Natural killer cell treated with Interleukin-12 subunit alpha and Interleukin-12 subunit beta and Interleukin-15 and Interleukin-18, amount 100 ng/mL, for 72 hours (primary cell): Measurements from ENCODE around the gene MED10. TPM values are rescaled to one million over a fixed set of nuclear protein-coding genes. Genes with fewer than 3 reads are reported as not detected.

ENCODE experiments used
- ATAC-seq, 2 donors: fragments of 150-1000 bp; cut with Tn5 transposase in 1 of 2; sonication (Bioruptor Pico), chemical (Tn5 transposase) in 1 of 2; 2 replicates each; pipeline ENCODE4 v1.10.0; 2021
- DNase-seq: peaks from one replicate; pipeline ENCODE4 v3.0.0; 2022; ENCODE audit warnings: low spot score
- H3K27ac Mint-ChIP-seq, 2 donors: 1 replicate in 1 of 2; 2 replicates in 1 of 2; pipeline ENCODE4 v1.8.0; 2022; ENCODE audit warnings: mixed read lengths in 2 of 2, mild to moderate bottlenecking in 1 of 2, moderate library complexity in 1 of 2
- H3K27me3 Mint-ChIP-seq, 2 donors: 1 replicate in 1 of 2; 2 replicates in 1 of 2; pipeline ENCODE4 v1.8.0; 2022; ENCODE audit warnings: mixed read lengths in 2 of 2
- H3K36me3 Mint-ChIP-seq: one replicate; pipeline ENCODE4 v1.8.0; 2022; ENCODE audit warnings: mixed read lengths
- H3K4me1 Mint-ChIP-seq, 2 donors: 1 replicate in 1 of 2; 2 replicates in 1 of 2; pipeline ENCODE4 v1.8.0; 2022; ENCODE audit warnings: low read depth in 2 of 2, mixed read lengths in 2 of 2, mild to moderate bottlenecking in 1 of 2
- H3K4me3 Mint-ChIP-seq: one replicate; pipeline ENCODE4 v1.8.0; 2022; ENCODE audit warnings: mixed read lengths
- H3K9me3 Mint-ChIP-seq: 2 replicates; pipeline ENCODE4 v1.8.0; 2022; ENCODE audit warnings: mixed read lengths
- total RNA-seq, 2 donors: library from RNA; stranded (reverse); gene quantifications; one replicate each; pipeline ENCODE4 v1.2.3, GENCODE V29; 2022

MED10 gene, protein sequence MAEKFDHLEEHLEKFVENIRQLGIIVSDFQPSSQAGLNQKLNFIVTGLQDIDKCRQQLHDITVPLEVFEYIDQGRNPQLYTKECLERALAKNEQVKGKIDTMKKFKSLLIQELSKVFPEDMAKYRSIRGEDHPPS
- 10 to 100 TPM; 49.9 to 55.8 TPM for total RNA-seq

DNA sequence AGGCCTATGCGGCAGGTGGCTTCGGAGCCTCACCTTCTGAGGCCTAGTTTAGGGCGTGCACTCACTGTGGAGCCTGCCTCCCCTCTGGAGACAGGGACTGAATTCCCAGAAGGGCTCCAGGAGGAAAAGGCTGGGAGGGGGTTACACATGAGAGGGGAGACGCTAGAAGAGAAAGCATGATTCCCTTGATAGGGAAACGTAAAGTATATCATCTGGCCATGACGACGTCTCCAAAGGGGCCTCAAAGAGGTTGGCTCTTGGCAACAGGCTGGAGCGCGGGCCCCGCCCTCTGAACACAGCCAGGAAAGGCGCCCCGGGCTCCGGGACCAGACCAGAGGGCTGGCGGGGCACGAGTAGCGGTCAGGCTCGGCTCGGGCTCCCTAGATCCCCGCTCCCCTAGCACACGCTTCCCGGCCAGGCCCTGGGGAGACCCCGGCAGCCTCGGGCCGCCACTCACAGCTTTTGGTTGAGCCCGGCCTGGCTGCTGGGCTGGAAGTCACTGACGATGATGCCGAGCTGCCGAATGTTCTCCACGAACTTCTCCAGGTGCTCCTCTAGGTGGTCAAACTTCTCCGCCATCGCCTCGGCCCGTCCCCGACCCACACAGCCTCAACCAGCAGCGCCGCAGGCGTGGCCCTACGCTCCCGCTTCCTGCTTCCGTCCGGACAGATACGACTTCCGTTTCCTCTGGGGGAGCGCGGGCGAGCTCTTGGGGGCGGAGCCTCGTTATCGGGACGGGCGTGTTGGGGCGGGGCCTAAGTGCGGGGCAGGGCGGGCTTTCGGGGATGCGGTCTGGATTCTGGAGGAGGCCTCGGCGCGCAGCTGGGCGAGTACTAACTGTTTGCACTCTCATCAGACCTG lies at the start of gene MED10:
Gene MED10 (minus strand): TSS at position 643 of the 861 bp plus-strand sequence. CDS start 64 bp downstream, at position 579.
- Mint-ChIP-seq H3K4me3 (peak within 1 kb of the TSS; percentile 96), H3K4me1 (peaks cover 46 to 55% of the 10 kb centered on the region in 2 donors), H3K36me3 (peaks cover 39% of the 10 kb centered on the region), H3K27ac (peak within 1 kb of the TSS; percentile 92 to 96), H3K27me3 (peaks cover 12 to 25% of the 10 kb centered on the region in 2 donors), H3K9me3 (no peaks in the 10 kb centered on the region)
- DNase-seq, result peak; percentile 96
- ATAC-seq, result peak; percentile 100

DNA sequence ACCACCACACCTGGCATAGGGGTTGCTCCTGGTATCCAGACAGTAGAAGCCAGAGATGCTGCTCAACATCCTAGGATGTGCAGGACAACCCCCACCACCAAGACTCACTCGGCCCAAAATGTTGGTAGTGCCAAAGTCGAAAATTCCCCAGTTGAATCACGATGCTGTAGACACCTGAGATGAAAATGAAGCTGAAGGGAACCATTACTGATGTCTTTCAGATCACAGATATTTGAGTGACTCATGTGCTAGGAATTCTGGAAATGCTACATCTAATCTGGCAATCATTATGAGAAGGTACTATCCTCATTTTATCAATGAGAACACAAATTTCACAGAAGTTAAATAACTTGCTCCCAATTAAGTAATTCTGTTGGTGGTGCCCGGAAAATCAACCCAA lies 49.3 kb upstream of the MED10 start:
- H3K27me3 Mint-ChIP-seq, result peaks cover 6 to 22% of the 10 kb centered on the region in 2 donors
- no peaks in the 10 kb centered on the region for H3K36me3 Mint-ChIP-seq
- H3K4me3 Mint-ChIP-seq, result no peak overlapping the region
- H3K4me1 Mint-ChIP-seq, result no peaks in the 10 kb centered on the region
- DNase-seq (no peak), ATAC-seq (no peak)
- no peaks in the 10 kb centered on the region for H3K9me3 Mint-ChIP-seq
- no peak overlapping the region for H3K27ac Mint-ChIP-seq

DNA sequence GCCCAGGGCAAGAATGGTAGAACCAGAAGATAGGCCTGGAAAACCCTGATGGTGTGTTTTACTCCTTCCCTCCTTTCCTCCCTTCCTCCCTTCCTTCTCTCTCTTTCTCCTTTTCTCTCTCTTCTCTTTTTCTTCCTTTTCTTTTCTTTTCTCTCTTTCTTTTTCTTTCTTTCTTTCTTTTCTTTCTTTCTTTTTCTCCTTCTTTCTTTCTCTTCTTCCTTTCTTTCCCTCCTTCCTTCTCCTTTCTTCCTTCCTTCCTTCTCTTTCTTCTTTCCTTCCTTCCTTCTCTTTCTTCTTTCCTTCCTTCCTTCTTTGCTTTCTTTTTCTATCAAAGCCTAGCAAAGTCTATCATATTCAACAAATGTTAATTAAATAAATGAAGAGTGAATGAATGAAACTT lies 46.4 kb upstream of the MED10 start:
- ATAC-seq, result no peak
- Mint-ChIP-seq H3K9me3 (no peaks in the 10 kb centered on the region), H3K4me1 (no peaks in the 10 kb centered on the region), H3K4me3 (no peak overlapping the region), H3K27ac (no peak overlapping the region), H3K36me3 (no peaks in the 10 kb centered on the region), H3K27me3 (peaks cover 10 to 40% of the 10 kb centered on the region in 2 donors)
- DNase-seq, result no peak

DNA sequence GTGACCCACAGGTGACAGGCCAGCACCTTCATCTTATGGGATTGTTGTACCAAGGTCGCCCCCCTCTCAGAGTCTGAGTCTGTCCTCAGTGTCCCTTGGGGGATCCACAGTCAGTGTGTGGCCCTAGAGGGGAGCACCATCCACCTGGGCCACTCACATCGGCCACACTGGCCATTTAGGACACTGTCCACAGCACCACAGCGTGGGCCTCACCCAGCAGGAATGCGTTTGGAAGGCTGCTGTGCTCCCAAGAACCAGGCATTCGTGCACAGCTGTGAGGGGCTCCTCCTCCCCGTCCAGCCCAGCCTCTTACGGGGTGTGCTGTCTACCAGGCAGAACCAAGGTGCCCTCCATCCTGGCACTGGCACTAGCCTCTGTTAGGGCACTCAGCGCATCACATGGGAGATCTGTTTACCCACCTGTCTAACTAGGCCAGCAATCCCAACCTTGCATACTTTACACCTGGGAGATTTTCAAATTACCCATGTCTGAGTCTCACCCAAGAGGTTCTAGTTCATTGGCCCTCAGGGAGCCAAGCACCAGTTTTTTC lies 45.8 kb upstream of the MED10 start:
- Mint-ChIP-seq H3K27me3 (peaks cover 10 to 40% of the 10 kb centered on the region in 2 donors), H3K4me1 (no peaks in the 10 kb centered on the region), H3K4me3 (no peak overlapping the region), H3K9me3 (no peaks in the 10 kb centered on the region), H3K36me3 (no peaks in the 10 kb centered on the region), H3K27ac (no peak overlapping the region)
- DNase-seq (no peak), ATAC-seq (peak; percentile 44 to 53)

DNA sequence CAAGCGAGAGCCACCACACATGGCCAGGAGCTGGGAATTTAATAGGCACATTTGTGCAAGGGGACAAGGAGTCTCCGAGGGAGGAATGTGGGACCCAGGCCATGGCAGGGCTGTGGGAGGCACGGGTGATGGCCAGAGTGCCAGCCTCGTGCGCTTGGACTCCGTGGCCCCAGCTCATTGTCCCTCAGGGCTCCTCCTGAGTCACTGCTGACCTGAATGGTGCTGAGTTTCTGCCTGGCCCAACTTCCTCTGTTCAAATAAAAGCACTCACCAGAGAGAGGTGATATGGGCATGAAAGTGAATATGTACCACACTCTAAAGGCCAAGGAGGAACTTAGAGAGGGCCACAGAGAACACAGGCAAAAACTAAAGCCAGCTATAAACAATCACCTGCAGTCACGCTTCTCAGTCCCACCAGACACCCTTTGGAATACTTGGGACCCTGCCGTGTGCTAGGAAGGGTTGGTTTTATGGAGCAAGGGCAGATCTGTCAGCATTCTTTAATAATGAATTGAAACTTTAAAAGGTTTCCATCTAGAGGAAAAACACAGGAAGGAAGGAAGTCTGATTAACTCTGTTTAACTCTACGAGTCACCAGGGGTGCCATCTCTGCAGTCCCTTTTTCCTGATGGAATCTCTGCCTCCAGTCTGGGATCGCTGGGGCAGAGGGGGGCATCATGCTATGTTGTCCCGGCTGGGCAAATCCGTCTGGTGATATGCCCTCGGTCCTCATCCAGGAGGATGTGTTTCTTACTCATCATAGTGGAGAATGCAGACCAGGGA lies 45.2 kb upstream of the MED10 start:
- no peak for DNase-seq
- Mint-ChIP-seq H3K4me1 (no peaks in the 10 kb centered on the region), H3K9me3 (no peaks in the 10 kb centered on the region), H3K27ac (no peak overlapping the region), H3K4me3 (no peak overlapping the region), H3K27me3 (peaks cover 10 to 40% of the 10 kb centered on the region in 2 donors), H3K36me3 (no peaks in the 10 kb centered on the region)
- no peak for ATAC-seq

DNA sequence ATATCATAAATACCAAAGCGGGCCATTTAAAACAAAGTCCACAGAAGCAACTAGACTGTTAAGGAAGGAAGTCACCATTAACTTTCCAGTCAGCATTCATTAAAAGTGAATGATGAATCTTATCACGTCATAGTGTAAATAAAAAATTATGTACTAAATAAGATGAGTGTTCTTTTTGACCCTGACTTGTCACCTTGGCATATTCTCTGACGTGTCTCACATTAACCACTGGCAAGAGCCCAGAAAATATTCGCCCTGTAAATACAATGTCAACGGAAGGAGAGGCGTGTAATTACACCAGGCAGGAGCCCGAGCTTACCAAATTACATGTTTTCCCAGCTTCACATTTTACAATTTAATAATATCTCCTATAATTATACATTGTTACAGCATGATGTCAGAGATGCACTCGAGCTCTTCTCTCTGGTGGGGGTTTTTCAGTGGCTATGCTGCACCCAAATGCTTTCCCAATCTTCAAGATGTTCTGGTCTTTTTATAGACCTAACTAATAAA lies 41.0 kb upstream of the MED10 start:
- H3K9me3 Mint-ChIP-seq, result no peaks in the 10 kb centered on the region
- no peaks in the 10 kb centered on the region for H3K36me3 Mint-ChIP-seq
- peaks cover 13 to 27% of the 10 kb centered on the region in 2 donors for H3K27me3 Mint-ChIP-seq
- ATAC-seq (no peak), DNase-seq (no peak)
- H3K27ac Mint-ChIP-seq, result no peak overlapping the region
- H3K4me1 Mint-ChIP-seq, result no peaks in the 10 kb centered on the region
- no peak overlapping the region for H3K4me3 Mint-ChIP-seq

DNA sequence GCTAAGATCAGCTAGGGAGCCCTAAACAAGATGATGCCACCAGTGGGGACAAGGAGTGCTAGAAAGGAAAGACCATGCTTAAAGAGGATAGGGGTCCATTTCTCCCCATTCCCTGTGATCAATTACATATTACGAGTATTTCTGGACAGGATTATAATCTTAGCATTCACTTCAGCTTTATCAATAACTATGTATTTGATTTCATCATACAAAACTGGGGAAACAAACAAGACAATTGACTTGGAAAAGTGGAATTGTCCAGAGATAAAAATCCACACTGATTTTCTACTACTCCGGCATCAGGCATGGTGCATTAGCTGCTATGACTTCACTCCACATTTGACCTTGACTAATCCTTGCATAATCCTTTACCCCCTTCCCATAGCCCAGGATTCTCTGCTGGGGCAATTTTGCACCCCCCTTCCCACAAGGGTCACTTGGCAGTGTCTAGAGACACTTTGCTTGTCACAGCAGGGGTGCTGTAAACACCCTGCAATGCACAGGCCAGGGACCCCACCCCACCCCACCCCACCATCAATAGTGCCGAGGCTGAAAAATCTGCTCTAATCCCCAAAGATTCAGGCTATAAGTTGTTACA lies 40.4 kb upstream of the MED10 start:
- Mint-ChIP-seq H3K9me3 (no peaks in the 10 kb centered on the region), H3K4me3 (no peak overlapping the region), H3K4me1 (no peaks in the 10 kb centered on the region), H3K27ac (no peak overlapping the region), H3K27me3 (peaks cover 13 to 26% of the 10 kb centered on the region in 2 donors), H3K36me3 (no peaks in the 10 kb centered on the region)
- no peak for ATAC-seq
- no peak for DNase-seq

DNA sequence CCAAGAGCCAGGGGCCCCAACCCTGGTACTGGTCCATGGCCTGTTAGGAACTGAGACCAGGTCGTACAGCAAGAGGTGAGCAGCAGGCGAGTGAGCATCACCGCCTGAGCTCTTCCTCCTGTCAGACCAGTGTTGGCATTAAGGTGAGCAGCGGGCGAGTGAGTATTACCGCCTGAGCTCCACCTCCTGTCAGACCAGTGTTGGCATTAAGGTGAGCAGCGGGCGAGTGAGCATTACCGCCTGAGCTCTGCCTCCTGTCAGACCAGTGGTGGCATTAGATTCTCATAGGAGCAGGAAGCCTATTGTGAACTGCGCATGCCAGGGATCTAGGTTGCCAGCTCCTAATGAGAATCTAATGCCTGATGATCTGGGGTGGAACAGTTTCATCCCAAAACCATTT lies 39.3 kb upstream of the MED10 start:
- Mint-ChIP-seq H3K27me3 (peaks cover 13 to 26% of the 10 kb centered on the region in 2 donors), H3K9me3 (no peaks in the 10 kb centered on the region), H3K4me1 (no peaks in the 10 kb centered on the region), H3K36me3 (no peaks in the 10 kb centered on the region), H3K4me3 (no peak overlapping the region), H3K27ac (no peak overlapping the region)
- DNase-seq (no peak), ATAC-seq (no peak)

DNA sequence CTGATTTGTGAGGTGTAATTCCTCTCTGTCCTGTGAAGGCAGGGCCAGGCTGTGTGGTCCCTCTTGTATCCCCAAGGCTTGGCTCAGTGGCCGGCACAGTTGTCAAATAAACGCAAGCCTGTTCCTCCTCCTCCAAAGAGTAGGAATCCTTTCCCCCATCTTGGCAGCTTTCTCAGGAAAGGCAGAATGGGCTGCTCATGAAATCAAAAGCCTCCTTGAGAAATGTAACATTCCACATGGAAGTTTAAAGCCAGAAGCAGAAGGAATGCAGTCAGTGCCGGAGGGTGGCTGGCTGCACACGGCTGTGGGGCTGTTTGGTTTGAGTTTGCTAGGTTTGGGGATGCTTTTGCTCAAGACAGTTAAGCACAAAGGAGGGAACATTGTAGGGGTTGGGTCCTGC lies 34.5 kb upstream of the MED10 start:
- no peak overlapping the region for H3K27ac Mint-ChIP-seq
- no peaks in the 10 kb centered on the region for H3K9me3 Mint-ChIP-seq
- H3K4me1 Mint-ChIP-seq, result no peaks in the 10 kb centered on the region
- ATAC-seq (no peak), DNase-seq (no peak)
- peaks cover 13 to 21% of the 10 kb centered on the region in 2 donors for H3K27me3 Mint-ChIP-seq
- no peak overlapping the region for H3K4me3 Mint-ChIP-seq
- no peaks in the 10 kb centered on the region for H3K36me3 Mint-ChIP-seq

DNA sequence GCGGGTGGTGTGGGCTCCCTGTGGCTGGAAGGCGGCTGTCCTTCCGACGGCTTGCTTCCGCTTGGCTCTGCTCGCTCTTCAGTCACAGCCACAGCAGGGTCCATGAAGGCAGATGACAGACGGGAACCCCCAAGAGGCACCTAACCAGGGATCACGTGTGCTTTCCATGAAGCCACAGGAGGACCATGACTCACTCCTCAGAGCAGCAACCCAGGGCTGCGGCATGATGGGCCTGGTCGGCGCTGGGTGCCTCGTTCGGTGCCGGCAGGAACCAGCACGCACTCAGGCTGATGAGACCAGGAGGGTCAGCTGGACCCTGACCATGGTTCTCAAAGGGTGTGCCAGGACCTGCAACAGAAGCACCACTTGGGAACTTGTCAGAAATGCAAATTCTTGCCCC lies 32.8 kb upstream of the MED10 start:
- Mint-ChIP-seq H3K36me3 (no peaks in the 10 kb centered on the region), H3K4me1 (no peaks in the 10 kb centered on the region), H3K27ac (no peak overlapping the region), H3K4me3 (no peak overlapping the region), H3K9me3 (no peaks in the 10 kb centered on the region), H3K27me3 (peaks cover 15 to 34% of the 10 kb centered on the region in 2 donors)
- ATAC-seq (no peak), DNase-seq (no peak)

DNA sequence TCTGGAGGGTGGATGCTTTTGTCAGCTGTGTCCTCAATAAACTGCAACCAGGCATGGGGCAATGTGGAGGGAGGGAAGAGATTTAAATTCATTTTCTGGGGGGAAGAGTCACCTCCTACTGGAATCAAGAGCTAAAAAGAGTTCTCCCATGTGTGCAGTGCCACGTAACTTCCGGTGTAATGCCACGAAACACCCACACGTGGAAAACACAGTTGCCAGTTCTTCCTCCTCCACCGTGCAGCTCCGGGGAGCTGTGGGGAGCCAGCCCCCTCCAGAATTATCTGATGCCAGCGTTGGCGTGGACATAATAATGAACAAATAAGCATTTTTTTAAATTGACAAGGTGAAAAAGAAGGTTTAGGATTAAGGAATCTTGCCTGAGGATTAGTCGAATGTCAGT lies 32.1 kb upstream of the MED10 start:
- Mint-ChIP-seq H3K4me1 (no peaks in the 10 kb centered on the region), H3K27ac (no peak overlapping the region), H3K9me3 (no peaks in the 10 kb centered on the region), H3K4me3 (no peak overlapping the region), H3K36me3 (no peaks in the 10 kb centered on the region), H3K27me3 (peaks cover 15 to 39% of the 10 kb centered on the region in 2 donors)
- ATAC-seq (no peak), DNase-seq (no peak)

DNA sequence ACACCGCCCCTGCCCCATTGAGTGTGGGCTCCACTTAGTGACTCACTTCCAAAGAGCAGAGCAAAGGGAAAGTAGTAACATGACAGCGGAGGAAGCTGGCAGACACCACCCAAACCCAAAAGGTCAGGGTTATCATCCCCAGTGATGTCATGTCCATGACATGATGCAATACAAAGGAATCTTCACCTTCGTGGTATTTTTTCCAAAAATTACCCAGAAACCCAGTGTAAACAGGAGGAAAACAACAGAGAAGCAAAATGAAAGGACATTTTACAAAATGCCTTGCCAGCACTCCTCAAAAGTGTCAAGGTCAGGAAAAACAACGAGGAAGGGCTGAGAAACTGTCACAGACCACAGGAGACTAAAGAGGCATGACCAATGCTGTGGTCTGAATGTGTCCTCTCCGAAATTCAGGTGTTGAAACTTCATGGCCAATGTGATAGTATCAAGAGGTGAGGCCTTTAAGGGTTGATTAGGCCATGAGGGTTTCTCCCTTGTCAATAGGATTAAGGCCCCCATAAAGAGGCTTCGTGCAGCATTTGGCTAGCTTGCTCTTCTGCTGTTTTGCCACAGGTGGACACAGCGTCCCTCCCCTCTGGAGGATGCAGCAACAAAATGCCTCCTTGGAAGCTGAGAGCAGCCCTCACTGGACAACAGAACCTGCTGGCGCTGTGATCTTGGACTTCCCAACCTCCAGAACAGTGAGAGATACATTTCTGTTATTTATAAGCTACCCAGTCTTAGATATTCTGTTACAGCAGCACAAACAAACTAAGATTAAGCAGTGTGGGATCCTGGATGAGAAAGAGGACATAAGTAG lies 30.5 kb upstream of the MED10 start:
- DNase-seq (no peak), ATAC-seq (no peak)
- no peaks in the 10 kb centered on the region for H3K4me1 Mint-ChIP-seq
- no peak overlapping the region for H3K27ac Mint-ChIP-seq
- peaks cover 13 to 33% of the 10 kb centered on the region in 2 donors for H3K27me3 Mint-ChIP-seq
- no peak overlapping the region for H3K4me3 Mint-ChIP-seq
- H3K9me3 Mint-ChIP-seq, result no peaks in the 10 kb centered on the region
- no peaks in the 10 kb centered on the region for H3K36me3 Mint-ChIP-seq

DNA sequence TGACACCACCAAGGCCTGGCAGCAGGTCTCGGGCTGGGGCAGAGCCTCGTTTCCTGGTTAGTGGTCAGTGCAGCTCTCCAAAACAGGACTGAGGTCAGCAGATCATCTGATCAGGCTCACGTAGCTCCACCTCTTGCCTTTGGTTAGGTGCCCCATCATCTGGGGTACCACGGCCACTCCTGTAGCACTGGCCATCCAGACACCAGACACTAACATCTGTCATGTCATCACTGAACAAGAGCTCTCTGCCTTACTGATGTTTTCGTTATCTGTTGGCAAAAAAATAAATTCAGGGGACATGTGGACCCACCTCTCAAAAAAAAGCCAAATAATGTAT lies 29.9 kb upstream of the MED10 start:
- Mint-ChIP-seq H3K4me1 (no peaks in the 10 kb centered on the region), H3K9me3 (no peaks in the 10 kb centered on the region), H3K27ac (no peak overlapping the region), H3K27me3 (peaks cover 13 to 34% of the 10 kb centered on the region in 2 donors), H3K36me3 (no peaks in the 10 kb centered on the region), H3K4me3 (no peak overlapping the region)
- no peak for DNase-seq
- peak in 1 of 2 donors; percentile 18 for ATAC-seq
